Measurements from ENCODE around the gene CDK15.

The CDK15 gene

DNA sequence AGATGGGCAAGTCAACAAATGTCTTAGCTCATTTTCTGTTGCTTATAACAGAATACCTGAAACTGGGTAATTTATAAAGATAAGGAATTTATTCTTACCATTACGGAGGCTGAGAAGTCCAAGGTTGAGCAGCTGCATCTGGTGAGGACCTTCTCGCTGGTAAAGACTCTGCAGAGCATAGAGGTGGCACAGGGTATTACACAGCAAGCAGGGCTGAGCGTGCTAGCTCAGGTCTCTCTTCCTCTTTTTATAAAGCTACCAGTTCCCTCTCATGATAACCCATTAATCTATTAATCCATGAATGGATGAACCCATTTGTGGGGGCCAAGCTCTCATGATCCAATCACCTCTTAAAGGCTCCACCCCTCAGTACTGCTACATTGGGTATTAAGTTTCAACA is 109.1 kb downstream of the CDK15 start:
- DNase-seq: no peak

GRCh38 chr2:201916565-201916964 is 110.2 kb downstream of the CDK15 start:
- no peak for DNase-seq

DNA sequence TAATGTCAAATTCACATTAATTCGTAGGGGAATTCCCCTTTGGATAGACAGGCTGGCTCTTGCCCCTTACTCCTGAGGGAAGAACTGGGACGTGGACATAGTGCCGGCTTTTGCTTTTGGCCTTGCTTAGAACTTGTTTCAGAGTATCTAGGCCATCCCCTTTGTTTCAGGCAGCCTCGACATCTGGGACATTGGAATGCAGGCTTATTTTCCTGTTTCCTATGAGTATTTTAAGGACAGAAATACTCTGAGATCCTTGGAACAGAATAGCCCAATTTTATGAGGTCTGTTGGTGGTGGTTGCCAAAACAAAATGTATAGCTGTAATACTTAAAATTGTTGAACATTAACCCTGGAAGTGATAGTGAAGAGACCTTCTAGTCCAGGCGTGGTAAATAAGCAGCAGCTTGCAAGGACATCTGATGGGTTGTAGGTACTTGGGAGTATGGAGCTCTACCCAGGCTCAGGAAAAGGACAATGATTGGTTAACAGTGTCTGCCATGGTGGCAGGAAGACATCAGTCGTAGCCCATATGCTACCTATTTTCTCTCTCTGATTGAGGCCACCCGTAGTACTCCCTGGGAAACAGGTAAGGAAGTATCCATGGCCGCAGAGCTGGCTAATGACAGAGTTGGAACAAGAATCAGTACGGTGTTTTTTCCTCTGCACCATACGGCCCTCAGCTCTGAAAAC is 112.4 kb downstream of the CDK15 start:
- DNase-seq: no peak

DNA sequence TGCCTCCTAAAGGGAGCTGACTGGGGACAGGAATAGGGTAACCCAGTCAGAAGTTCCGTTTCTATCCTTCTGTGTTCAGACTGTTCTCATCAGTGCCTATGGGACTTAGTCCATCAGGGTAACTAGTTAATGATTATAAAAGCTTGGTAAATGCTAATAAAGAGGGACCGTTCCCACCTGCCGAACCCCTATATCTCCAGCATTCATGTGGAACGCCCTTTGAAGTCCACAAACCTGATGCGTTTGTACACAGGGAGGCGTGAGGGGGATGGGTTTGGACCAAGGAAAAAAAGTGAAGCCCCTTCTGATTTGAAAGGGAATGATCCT is 112.9 kb downstream of the CDK15 start:
- DNase-seq: no peak

GRCh38 chr2:201923436-201924328 is 117.3 kb downstream of the CDK15 start:
- no peak for DNase-seq

- DNase-seq: no peak
Measured at GRCh38 chr2:201924453-201924852, 118.1 kb downstream of the CDK15 start.

DNA sequence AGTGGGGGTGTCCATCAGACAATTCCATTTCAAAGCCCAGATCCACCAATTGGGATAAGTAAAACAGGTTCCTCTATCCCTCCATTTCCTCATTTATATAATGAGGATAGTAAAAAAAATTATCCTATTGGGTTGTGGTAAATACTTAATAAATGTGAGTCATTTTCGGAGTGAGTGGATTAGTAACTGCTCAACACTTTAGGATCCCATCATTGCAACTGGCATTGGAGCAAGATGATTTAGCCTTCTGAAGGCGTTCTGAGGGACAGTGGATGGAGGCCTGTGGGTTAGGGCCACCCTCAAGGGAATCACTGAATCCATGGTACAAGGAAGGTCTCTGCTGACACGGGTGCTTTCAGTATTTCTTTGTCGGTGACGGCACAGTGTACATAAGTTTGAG is 118.7 kb downstream of the CDK15 start:
- no peak for DNase-seq

DNA sequence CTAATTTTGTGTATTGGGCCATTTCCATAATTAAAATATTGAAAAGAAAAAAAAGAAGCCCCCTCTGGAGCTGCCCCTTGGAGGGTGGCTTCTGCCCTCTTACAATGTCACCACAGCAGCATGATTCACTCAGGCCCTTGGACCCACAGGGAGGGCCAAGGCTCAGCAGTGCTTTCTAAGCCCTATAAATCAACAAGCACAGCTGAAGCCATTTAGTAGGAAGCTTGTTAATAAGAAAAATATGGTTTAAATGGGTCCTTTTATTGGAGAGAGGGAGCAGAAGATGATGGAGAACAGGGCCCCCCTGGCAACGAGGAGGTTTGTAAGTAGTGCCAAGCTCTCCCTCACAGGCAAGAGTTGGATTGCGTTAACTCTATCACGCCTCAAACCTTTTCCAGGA is 119.7 kb downstream of the CDK15 start:
- no peak for DNase-seq

- no peak for DNase-seq
Measured at GRCh38 chr2:201928363-201928762, 122.0 kb downstream of the CDK15 start.

DNA sequence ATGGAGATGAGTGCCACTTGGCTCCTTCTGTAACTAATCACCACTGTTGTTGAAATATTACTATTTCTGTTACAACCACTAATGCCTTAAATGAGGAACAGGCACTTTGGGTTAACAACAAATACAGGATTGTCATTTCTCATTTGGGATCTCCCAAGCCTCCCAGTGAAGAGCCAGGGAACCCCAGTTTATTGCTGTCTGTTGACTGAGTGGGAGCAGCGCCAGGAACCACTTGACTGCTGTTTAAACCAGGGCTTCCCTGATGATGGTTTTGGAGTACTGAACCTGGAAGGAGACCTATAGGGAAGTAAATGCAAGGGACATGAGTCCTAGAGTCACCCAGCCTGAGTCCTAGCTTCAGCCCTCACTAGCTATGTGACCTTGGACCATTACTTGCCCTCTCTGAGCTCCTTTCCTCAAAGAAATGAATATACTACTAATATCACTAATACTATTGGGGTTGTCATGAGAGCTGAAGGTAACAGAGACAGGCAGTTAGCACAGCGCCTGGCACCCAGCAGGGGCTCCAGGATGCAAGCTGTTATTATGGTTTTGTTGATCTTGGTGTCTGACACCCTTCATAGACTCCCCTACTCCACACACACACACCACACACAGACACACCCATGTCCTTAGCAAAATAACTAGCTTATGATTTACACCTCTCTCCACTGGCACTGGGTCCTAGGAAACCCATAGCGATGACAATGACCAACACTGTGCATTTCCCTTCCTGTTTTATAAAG is 123.1 kb downstream of the CDK15 start:
- DNase-seq: no peak

DNA sequence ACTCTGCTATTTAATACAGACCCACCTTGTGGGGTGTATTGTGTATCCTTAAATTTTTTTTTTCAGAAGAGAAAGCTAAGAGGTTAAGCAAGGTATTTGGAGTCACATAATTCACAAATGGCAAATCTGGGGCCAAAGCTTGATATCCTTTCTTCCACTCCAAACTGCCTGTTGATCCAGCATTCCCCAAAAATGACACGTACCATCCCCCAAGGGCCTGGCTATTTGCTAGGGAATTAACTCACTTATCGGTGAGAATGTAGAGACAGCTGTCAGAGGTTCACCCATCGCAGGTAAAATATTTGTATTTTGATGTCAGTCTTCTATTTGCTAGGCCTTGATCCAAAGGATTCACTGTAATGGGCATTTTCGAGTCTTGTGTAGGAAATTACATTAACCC is 123.7 kb downstream of the CDK15 start:
- no peak for DNase-seq

- DNase-seq: no peak
Measured at GRCh38 chr2:201930831-201931230, 124.5 kb downstream of the CDK15 start.

DNA sequence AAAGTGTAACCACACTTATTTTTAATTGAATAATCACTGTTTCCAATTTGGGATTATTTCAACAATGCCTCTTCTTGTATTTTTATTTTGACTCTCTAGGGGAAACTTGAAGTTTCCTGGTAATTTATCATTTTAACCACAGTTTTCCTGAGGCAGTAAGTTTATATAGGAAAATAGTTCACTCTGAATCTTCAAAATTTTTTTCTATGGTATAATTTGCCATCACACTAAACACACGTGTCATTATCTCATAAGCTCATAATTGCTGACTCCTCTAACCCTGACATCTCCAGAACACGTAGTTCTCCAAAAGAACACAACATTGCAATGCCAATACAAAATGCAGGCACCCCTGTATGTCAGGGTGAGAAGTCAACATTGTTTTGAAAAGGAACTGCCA is 125.1 kb downstream of the CDK15 start:
- no peak for DNase-seq

GRCh38 chr2:201931951-201932350 is 125.6 kb downstream of the CDK15 start:
- no peak for DNase-seq

DNA sequence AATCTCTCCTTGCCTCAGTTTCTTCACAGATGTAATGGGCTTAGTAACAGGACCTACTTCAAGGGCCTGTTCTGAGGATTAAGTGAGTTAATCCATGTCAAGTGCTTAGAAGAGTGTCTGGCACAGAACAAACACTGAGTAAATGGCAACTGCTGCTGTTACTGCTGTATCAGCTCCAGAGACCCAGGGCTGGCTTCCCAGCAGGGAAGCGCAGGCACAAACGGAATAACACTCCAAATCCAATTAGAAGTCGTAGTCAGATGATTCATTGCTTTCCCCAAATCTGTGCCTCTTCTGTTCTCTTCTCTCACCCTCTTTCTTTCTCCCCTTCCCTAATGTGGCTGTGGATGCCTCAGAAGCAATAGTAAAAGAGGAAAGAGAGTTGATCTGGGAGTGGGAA is 126.2 kb downstream of the CDK15 start:
- DNase-seq: no peak

- no peak for DNase-seq
Measured at GRCh38 chr2:201933792-201934237, 127.5 kb downstream of the CDK15 start.

GRCh38 chr2:201936817-201937216 is 130.5 kb downstream of the CDK15 start:
- no peak for DNase-seq

- no peak for DNase-seq
Measured at GRCh38 chr2:201937343-201937742, 131.0 kb downstream of the CDK15 start.

DNA sequence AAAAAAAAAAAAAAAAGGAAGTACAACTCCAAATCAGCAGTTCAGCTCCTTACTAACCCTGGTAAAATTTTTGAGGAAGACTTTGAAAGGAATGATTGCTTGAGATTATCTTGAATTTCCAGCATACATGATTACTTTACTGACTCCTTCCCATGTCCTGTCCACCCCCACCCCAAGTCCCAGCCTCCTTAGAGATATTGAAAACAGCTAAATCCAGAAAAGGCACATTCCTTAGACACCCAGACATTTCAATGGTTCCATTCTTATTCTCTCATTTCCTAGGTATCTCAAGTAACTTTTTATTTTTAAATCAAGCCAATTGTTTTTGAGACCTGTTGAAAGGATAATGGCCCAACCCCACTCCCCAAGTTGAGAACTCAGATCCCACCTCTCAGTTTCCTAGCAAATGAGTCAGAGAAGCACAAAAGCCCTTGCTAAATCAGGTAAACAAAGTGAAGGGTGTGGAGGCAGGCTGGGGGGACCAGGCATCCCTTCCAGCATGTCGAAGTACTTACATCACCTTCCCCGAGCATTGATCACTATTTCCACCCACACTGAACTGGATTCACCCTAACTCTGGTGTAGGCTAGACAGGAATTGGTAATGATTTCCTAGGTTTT is 131.9 kb downstream of the CDK15 start:
- no peak for DNase-seq

- DNase-seq: no peak
Measured at GRCh38 chr2:201938781-201939180, 132.4 kb downstream of the CDK15 start.

- no peak for DNase-seq
Measured at GRCh38 chr2:201939453-201939941, 133.2 kb downstream of the CDK15 start.

DNA sequence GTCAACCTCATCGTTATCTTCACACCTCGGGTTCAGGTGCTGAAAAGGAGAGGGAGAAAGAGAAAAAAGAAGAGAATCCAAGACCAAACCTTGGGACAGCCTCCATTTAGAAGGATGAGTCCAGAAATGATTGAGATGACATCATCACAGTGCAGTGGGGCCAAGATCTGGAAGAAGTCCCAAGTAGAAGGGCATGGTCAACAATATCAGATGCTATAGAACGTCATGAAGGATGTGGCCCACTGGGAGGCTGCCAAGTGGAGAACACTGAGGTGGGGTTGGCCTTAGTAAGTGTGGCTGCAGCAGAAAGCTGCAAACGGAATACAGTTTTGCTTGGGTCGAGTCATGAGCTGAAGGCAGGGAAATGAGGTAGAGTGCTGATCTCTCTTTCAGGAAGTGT is 136.2 kb downstream of the CDK15 start:
- DNase-seq: no peak
